Right lobe of liver (tissue), 4 donors: Measurements from ENCODE around the gene PLA2G3.

ENCODE experiments used
- POLR2A ChIP-seq: fragments of 450-650 bp; IDR thresholded peaks from one replicate; pipeline ENCODE4 v1.6.1; 2017; ENCODE audit warnings: antibody characterized with exemption, mild to moderate bottlenecking
- TF ChIP-seq, protein P1 (sequence below), 4 donors: fragments of 200-600 bp in 3 of 4; fragments of 450-650 bp in 1 of 4; IDR thresholded peaks; one replicate each; pipeline versions ENCODE4 v1.5.1 to v1.8.0; 2016 to 2022; ENCODE audit warnings: antibody characterized with exemption in 4 of 4, mild to moderate bottlenecking in 2 of 4
- donor health status: DM: no; HTN: no; CAD: no.
- donor health status: DM: no; HTN: no; CAD: no.
- donor health status: DM: no; HTN: yes; CAD: no.

DNA sequence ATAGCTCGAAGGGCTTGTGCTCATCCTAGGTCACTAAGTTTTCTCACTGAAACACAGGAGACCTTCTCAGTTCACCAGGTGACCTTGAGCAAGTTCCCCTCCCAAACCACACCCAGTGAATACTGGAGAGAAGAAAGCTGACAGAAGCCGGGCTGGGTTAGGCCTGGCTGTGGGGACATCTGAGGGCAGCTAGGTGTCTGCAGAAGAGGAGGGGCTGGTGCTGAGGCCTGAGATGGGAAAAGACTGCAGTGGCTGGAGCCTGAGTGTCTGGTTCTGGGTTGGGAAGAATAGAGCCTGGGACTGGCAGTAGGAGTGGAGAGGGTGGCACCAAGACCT lies 18.1 kb downstream of the PLA2G3 start:
- TF ChIP-seq, protein P1, sequence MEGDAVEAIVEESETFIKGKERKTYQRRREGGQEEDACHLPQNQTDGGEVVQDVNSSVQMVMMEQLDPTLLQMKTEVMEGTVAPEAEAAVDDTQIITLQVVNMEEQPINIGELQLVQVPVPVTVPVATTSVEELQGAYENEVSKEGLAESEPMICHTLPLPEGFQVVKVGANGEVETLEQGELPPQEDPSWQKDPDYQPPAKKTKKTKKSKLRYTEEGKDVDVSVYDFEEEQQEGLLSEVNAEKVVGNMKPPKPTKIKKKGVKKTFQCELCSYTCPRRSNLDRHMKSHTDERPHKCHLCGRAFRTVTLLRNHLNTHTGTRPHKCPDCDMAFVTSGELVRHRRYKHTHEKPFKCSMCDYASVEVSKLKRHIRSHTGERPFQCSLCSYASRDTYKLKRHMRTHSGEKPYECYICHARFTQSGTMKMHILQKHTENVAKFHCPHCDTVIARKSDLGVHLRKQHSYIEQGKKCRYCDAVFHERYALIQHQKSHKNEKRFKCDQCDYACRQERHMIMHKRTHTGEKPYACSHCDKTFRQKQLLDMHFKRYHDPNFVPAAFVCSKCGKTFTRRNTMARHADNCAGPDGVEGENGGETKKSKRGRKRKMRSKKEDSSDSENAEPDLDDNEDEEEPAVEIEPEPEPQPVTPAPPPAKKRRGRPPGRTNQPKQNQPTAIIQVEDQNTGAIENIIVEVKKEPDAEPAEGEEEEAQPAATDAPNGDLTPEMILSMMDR (IDR thresholded peaks at IDR 0.05), result no peak
- no peak for TF ChIP-seq POLR2A
